HG02678 (cell line): Measurements from ENCODE around the gene PSTK.

Experiments used
- ATAC-seq: cut with Tn5 transposase; IDR thresholded peaks from one replicate; pipeline ENCODE4 v1.9.1; 2021; ENCODE audit warnings: mild to moderate bottlenecking, moderate library complexity; ENCODE audit not compliant: unreplicated experiment

The PSTK gene, protein sequence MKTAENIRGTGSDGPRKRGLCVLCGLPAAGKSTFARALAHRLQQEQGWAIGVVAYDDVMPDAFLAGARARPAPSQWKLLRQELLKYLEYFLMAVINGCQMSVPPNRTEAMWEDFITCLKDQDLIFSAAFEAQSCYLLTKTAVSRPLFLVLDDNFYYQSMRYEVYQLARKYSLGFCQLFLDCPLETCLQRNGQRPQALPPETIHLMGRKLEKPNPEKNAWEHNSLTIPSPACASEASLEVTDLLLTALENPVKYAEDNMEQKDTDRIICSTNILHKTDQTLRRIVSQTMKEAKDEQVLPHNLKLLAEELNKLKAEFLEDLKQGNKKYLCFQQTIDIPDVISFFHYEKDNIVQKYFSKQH

DNA sequence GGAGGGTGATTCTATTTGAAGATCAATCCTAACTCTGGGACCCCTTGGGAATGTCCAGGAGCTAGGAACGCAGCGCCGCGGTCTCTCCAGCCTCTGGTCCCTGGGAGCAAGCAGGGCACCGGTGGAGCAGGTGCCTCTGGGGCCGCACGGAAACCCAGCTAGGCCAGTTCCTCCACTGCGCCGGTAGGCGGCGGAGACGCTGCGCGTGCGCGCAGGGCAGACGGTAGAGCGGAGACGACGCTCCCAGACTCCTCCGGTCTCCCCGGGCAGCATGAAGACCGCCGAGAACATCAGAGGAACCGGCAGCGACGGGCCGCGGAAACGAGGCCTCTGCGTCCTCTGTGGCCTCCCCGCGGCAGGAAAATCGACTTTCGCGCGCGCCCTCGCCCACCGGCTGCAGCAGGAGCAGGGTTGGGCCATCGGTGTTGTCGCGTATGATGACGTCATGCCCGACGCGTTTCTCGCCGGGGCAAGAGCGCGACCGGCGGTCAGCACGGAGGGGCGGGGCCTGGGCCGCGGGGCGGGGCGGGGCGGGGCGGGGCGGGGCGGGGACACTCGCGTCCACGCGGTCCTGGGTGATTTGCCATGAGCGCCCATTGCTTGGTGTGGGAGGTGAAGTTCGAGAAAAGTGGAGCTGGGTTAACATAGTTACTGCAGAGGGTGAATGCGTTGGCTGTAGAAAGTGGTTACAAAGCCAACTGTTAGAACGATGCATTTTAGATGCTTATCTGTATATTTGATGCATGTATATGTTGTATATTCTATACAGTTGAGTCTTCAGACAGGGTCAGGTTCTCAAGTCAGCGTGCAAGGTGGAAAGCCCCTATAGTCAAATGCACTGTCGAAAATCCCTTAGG, at the start of gene PSTK:
Gene PSTK (plus strand): TSS at position 193 of the 857 bp plus-strand sequence. CDS start 79 bp downstream, at position 272.
- ATAC-seq = peak; percentile 97

DNA sequence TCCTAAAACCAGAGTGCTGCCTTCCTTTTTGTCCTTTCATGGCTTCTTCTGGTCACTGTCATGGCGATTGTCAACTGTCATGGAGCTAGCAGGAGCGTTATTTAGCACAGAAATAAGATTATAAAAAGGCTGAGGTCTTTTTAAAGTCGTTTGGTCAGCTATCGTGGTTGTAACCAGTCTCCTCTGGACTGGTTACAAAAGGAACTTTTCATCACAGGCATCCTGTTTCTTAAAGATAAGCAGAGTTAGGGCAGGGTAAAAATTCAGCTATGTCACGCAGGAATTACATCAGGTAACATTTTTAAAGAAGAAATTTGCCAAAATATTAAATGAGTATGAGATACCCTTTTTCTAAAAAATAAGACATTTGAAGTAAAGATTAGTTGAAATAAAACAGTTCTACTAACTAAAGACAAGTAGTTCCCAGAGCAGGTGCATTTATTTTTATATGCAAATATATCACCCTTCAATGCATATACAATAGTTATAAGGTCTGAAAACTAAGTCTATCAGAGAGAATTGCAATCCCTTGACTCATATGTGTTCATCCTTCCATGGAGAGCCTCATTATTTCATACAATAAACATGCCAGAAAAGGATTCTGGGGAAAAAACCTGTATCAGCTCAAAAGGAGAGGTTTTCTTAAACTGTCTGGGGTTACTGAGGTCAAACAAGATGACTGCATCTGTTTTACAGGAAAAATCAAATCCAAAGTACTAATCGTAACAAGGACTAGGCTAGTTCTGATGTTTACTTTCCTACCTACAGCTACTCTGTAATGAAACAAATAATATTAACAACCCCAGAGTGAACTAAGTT, 48.9 kb upstream of the PSTK start:
- ATAC-seq = no peak

DNA sequence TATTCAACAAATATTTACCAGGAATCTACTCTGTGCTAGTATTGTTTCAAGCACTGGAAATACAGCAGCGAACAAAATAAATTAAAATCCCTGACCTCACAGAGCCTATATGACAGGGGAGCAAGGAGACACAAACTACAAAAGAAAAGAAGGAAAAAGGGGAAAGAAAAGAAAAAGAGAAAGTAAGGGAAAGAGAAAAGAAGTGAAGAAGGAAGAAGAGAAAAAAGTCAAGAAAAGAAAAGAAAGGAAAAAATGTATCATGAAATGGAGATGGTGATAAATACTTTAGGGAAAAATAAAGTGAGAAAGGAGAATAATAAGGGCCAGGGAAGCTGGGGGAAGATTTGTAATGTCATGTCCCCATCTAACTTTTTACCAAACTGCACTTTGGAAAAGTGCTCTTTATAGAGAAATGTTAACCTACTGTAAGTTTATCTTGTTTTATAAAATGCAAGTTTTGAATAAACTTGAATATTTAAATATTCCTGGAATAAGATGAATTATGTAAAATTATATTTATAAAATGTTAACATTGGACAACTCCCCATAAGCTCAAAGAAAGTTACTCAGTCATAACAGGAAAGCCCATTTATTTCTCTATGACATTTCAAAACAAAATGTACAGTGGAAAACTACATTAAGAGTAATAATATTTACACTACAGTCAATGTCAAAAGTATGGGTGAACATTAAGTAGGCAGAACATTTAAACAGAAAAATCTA, 40.9 kb upstream of the PSTK start:
- ATAC-seq = no peak

DNA sequence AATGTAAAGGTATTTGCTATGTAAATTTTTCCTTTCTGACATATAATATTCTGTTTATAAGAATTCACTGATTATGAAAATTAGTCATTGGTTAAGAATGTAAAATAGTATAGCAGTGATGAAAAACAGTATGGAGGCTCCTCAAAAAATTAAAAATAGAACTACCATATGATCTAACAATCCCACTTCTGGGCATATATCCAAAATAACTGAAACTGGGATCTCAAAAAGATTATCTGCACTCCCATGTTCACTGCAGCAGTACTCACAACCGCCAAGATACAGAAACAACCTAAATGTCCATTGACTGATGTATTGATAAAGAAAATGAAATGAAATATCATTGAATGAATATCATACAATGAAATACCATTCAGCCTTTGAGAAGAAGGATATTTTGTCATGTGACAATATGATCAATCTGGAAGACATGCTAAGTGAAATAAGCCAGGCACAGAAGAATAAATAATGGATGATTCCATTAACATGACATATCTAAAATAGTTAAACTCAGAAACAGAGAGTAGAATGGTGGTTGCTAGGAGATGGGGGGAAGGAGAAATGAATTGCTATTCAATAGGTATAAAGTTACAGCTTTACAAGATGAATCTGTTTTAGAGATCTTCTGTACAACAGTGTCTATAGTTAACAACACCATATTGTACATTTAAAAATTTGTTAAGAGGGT, 40.2 kb upstream of the PSTK start:
- ATAC-seq = no peak

DNA sequence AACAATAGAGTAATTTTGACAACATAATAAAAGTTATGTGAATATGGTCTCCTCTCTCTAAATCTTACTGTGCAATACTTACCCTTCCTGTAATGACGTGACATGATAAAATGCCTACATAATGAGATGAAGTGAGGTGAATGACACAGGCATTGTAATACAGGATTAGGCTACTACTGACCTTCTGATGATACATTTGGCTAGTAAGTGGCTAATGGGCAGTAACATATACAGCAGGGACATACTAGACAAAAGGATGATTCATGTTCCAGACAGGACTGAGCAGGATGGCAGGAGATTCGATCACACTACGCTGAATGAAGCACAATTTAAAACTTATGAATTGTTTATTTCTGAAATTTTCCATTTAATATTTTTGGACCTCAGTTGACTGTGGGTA, 30.9 kb upstream of the PSTK start:
- ATAC-seq = no peak

DNA sequence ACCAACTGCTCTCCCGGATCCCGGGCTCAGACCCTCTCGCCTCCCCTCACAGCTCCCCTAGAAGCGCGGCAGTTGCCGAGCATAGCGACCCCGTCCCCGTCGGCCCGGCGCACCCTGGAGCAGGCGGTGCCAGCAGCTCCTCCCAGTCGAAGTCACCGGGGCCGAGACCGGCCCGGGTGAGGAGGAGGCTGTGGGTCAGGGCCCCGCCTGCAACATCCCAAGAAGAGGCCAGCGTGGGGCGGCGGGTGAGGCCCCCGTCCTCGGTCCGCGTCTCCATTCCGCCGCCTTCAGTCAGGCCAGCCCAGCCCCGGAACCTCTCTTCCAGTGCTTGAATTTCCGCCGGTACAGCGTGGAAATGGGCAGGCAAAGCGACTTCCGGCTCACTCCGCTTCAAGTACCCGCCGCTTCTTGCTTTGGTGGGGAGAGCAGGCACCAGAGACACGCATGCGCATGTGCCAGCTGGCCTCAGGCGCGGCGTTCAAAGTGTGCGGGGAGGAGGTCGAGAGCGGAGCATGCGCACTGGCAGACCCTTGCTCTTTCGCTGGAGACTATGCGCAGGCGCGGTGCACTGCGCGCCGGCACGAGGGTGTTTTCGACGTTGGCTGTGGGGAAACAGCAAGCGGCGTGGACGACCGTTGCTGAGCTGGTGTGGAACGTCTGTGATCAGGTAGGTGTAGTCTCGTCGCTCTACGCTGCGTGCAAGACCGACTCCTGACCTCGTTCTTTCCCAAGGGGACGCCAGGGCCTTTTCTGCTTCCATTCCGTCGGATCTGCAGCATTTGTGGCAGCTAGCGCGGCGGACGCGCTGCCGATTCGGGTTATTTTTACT, 26.1 kb upstream of the PSTK start, which contains the start of gene C10orf88:
Gene C10orf88 (minus strand): TSS at position 326 of the 829 bp plus-strand sequence. CDS start 49 bp downstream, at position 277.
- ATAC-seq = peak; percentile 99

DNA sequence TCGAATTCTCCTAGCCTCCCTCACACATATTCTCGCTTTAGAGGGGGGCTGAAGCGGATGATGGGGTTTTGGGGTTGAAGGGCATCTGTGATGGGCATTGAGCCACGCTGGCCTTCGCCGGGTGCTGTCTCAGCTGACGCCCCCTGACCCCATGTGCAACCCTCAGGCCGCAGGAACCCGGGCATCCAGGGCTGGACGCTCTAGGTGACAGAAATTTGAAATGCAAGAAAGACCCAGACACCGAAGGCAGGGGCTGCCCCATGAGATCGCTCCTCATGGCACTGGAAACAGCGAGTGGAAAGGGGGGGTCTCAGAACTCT, 25.5 kb upstream of the PSTK start:
- no peak for ATAC-seq

DNA sequence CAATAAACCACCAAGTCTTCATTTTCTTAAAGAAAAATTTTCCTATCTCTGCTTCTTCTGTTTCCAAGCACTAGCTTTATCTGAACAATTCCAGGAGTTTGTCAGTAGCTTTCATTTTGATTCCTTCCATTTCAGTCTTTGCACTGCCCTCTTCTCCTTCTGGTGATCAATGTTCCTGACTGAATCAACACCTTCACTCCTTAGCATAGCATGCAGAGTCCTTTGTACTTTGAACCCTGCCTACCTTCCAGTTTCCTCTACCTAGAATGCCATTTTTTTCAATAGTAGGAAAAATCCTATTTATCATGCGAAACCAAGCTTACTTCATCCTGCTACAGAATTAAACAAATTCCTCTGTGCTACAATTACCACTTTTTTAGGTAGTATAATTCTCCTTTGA, 24.3 kb upstream of the PSTK start:
- ATAC-seq = no peak

DNA sequence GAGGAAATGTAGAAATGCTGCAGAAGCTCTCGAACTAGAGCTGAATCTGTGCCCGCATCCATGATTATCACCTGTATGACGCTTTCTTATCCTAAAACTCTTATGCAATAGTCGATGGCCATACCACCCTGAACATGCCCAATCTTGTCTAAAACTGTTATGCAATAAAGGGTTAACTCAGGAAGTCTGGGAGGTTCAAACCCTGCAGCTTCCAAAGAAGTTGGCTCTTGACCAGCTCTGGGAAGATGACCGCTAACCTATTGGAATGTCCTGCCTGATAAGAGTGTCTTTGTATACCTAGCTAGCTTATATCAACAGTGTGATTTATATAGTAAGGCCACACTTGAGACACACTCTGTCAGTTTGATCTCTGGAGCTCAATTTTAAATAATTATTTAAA, 22.7 kb upstream of the PSTK start:
- ATAC-seq = no peak

DNA sequence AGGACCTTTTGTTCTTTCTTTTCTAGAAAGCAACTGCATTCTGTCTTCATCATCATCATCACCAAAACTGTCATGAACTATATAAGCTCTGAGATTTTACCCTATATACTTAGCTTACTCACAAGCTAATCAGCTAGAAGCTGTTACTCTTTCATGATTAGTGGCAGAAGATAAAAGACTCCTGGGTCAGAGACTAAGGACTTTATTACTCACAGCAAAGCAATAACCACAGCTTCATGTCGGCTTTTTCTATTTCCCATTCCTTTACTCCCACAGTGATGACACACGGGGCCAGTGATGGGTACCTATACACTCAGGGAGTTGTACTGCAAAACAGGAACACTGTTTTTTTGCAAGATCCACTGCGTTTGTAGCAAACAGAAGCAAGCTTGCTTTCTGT, 17.8 kb upstream of the PSTK start:
- ATAC-seq = no peak

DNA sequence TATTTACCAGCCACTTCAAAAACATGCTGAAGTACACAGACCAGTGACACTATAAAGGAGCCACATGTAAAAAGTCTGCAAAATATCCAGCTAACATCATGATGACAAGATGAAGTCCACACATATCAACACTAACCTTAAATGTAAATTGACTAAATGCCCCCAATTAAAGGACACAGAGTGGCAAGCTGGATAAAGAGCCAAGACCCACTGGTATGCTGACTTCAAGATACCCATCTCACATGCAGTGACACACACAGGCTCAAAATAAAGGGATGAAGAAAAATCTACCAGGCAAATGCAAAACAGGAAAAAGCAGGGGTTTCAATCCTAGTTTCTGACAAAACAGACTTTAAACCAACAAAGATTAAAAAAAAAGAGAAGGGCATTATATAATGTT, 13.3 kb upstream of the PSTK start:
- no peak for ATAC-seq

DNA sequence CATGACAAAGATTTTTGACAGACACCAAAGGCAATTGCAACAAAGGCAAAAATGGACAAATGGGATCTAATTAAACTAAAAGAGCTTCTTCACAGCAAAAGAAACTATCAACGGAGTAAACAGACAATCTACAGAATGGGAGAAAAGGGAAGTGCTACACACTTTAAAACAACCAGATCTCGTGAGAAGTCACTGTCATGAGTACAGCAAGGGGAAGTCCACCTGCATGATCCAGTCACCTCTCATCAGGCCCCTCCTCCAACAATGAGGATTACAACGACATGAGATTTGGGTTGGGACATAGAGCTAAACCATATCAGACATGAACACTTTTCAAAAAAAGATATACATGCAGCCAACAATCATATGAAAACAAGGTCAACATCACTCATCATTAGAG, 11.5 kb upstream of the PSTK start:
- no peak for ATAC-seq

DNA sequence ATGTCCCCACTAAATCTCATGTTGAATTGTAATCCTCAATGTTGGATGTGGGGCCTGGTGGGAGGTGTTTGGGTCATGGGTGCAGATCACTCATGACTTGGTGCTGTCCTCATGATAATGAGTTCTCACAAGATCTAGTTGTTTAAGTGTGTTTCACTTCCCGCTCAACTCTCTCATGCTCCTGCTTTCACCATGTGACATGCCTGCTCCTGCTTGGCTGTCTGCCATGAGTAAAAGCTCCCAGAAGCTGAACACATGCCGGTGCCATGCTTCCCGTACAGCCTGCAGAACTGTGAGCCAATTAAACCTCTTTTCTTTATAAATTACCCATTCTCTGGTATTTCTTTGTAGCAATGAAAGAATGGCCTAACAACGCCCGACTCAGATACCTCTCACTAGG, 6.2 kb upstream of the PSTK start:
- ATAC-seq = no peak

DNA sequence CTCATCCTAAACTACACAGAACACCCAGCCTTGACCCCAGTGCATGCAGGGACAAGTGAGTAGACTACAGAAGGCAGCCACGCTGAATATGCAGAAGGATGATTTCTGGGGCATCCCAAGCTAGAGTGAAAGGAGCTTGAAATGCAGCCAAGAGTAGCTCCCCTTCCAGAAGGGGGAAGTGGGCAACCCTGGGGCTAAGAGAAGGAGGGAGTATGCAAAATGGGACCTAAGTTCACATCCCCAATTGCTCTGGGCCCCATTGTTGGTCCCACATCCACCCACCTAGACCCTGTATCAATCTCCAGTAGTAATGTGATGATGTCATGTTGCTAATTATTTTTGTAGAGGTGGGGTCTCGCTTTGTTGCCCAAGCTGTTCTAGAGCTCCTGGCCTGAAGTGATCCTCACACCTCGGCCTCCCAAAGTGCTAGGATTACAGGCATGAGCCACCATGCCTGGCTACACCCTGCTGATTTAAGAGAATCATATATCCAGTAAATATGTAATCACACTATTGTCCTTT, 5.6 kb upstream of the PSTK start:
- ATAC-seq = no peak

DNA sequence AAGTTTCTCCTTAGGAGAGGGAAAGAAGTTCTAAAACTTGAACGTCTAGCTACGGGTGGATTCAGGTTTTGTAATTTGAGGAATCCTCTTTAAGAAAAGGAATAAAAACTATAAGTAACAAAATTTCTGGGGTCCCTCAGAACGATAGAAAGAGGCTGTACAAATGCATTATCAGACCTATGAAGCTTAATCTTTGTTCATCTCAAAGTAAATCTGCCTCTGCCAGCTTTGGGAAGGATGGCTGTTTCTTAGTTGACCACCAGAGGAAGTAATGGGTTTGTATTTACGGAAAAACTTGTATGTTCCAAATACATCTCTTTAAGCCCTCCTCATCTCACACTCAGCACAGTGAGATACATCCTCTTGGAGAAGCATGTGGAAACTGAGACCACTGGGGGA, 864 bp downstream of the PSTK start:
- no peak for ATAC-seq

DNA sequence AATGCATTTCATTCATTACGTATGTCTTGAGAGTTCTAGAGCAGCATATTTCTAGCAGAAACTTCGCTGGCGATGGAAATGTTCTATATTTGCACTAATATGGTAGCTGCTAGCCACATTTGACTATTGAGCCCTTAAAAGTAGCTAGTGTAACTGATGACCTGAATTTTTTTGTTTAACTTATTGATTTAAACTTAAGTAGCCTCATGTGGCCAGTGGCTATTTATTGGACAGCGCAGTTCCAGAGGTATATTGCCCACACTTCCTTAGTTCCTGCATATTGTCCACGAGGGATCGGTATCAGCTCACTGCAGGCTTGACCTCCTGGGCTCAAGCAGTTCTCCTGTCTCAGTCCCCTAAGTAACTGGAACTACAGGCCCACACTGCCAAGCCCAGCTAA, 3.7 kb downstream of the PSTK start:
- ATAC-seq = no peak

DNA sequence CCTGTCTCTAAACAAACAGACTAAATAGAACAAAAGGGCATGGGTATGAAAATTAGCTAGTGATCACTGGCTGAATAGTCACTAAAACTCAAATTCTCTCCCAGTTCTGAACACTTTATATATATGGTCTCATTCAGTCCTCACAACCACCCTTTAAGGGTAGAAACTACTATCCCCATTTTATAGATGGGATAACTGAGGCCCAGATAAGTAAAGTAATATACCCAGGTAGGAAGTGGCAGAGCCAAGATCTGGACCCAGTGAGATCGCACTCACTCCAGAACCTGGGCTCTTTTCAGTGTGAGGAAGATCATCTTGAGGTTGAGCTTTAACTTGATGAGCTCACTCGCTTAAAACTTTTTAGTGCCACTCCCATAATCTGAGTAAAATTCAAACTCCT, 4.5 kb downstream of the PSTK start:
- ATAC-seq = no peak

DNA sequence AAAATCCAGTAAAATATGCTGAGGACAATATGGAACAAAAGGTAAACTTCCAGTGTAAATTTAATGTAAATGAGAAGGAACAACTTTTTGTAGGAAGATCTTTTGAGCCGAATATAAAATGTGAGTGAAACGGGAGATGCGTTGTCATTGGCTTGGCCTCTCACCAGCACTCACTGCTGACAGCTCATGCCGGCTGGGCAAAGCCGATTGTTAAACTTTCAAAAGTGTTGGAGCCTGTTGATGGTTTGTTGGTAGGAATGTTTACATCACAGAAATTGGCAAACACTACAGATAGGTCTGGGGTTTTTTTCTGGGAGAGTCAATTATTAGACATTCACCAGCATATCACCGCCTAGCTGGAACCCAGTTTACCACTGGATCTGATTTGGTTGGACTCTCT, 6.1 kb downstream of the PSTK start:
- ATAC-seq = no peak

DNA sequence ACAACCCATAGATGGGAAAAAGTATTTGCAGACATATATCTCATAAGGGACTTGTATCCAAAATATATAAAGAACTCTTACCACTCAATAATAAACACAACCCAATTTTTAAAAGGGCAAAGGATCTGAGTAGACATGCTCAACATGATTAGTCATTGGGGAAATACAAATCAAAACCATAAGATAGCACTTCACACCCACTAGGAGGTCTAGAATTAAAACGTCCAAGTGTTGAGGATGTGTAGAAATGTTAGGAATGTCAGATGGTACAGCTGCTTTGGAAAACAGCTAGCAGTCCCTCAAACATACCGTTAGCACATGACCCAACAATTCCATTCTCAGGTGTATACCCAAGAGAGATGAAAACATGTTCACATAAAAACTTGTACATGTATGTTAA, 8.3 kb downstream of the PSTK start:
- ATAC-seq = no peak
